ENCODE data around the gene CLCF1. TPM values are rescaled to one million over a fixed set of nuclear protein-coding genes. Genes with fewer than 3 reads are reported as not detected.

The CLCF1 gene
- total and polyA plus RNA-seq, 2 of the 13 experiments (the other 11 are each of a cell fraction or from before 2014, with no cell fraction given), result 0.49 to 0.78 TPM

- TF ChIP-seq PTBP1 (IDR thresholded peaks at IDR 0.05; ENCODE audit: low read depth, low read length, poor library complexity, severe bottlenecking), result no peak
- TF ChIP-seq TAF15 (IDR thresholded peaks at IDR 0.05; ENCODE audit: low read depth, low read length, poor library complexity, severe bottlenecking), result no peak
- 0 out of 2 replicates have a peak, but pooled peaks have one; percentile 21 for TF ChIP-seq SIX4 (CRISPR knock-in tag; IDR thresholded peaks at IDR 0.05)
- no peak for TF ChIP-seq ZNF362 (CRISPR knock-in tag; IDR thresholded peaks at IDR 0.05; ENCODE audit: borderline replicate concordance)
- no peak for TF ChIP-seq TEAD2 (CRISPR knock-in tag; IDR thresholded peaks at IDR 0.05)
- TF ChIP-seq SETDB1 (CRISPR knock-in tag; IDR thresholded peaks at IDR 0.05; ENCODE audit: borderline replicate concordance), result no peak
- peak; percentile 39 for TF ChIP-seq TAF1 (CRISPR knock-in tag; IDR thresholded peaks at IDR 0.05)
- no peak for TF ChIP-seq THAP9 (CRISPR knock-in tag; IDR thresholded peaks at IDR 0.05; ENCODE audit: borderline replicate concordance)
- no peak for TF ChIP-seq ZNF850 (CRISPR knock-in tag; conservative IDR thresholded peaks at IDR 0.05)
- TF ChIP-seq SMAD1 (CRISPR knock-in tag; IDR thresholded peaks at IDR 0.05; ENCODE audit: borderline replicate concordance, low read depth), result no peak
- TF ChIP-seq TFE3 (CRISPR knock-in tag; IDR thresholded peaks at IDR 0.05), result no peak; the same call in 1 of the 2 replicates
- no peak for TF ChIP-seq NCOA5 (CRISPR knock-in tag; IDR thresholded peaks at IDR 0.05)
- peak; percentile 36; the same call in 1 of the 2 replicates for TF ChIP-seq YEATS4 (CRISPR knock-in tag; IDR thresholded peaks at IDR 0.05; ENCODE audit: borderline replicate concordance)
- TF ChIP-seq THRA (CRISPR knock-in tag; IDR thresholded peaks at IDR 0.05; ENCODE audit: borderline replicate concordance), result no peak
- no peak for TF ChIP-seq PLSCR1 (CRISPR knock-in tag; IDR thresholded peaks at IDR 0.05; ENCODE audit: borderline replicate concordance)
- TF ChIP-seq BORCS8-MEF2B (CRISPR knock-in tag; IDR thresholded peaks at IDR 0.05), result no peak
- no peak for TF ChIP-seq ZNF230 (CRISPR knock-in tag; IDR thresholded peaks at IDR 0.05)
- TF ChIP-seq DMAP1 (CRISPR knock-in tag; IDR thresholded peaks at IDR 0.05), result peak; percentile 71; the same call in 1 of the 2 replicates
- TF ChIP-seq HOXA3 (CRISPR knock-in tag; IDR thresholded peaks at IDR 0.05), result peak; percentile 49; the same call in 1 of the 2 replicates
- peak; percentile 77 for TF ChIP-seq JUND (CRISPR knock-in tag; IDR thresholded peaks at IDR 0.05)
- TF ChIP-seq ZNF101 (CRISPR knock-in tag; IDR thresholded peaks at IDR 0.05; ENCODE audit: borderline replicate concordance, low read depth), result no peak
These were observed 19.0 kb downstream of the CLCF1 start (continued) for GRCh38 chr11:67354075-67355022.

Measured in HepG2 (cell line).